ENCODE measurements around the gene EFHC2.
A peak's percentile ranks its signal among the peaks of the same experiment; 100 is the strongest.

The EFHC2 gene

GRCh38 chrX:44343412-44344141, at the start of gene EFHC2:
EFHC2 (minus strand) TSS chrX:44343672; CDS start chrX:44343588, 84 bp downstream.
- peak; percentile 44 for DNase-seq

GRCh38 chrX:44392767-44393166, 49.3 kb upstream of the EFHC2 start:
- peak; percentile 69 for DNase-seq

GRCh38 chrX:44384688-44385338, 41.3 kb upstream of the EFHC2 start:
- DNase-seq: no peak

GRCh38 chrX:44382871-44383270, 39.4 kb upstream of the EFHC2 start:
- no peak for DNase-seq

- DNase-seq: no peak
Measured at GRCh38 chrX:44352758-44353157, 9.3 kb upstream of the EFHC2 start.

- no peak for DNase-seq
Measured at GRCh38 chrX:44349561-44349960, 6.1 kb upstream of the EFHC2 start.

GRCh38 chrX:44344687-44345086, 1.2 kb upstream of the EFHC2 start:
- DNase-seq: no peak

GRCh38 chrX:44344194-44344593, 722 bp upstream of the EFHC2 start:
- DNase-seq: peak; percentile 35

GRCh38 chrX:44342866-44343265, 606 bp downstream of the EFHC2 start:
- no peak for DNase-seq

- no peak for DNase-seq
Measured at GRCh38 chrX:44338361-44338760, 5.1 kb downstream of the EFHC2 start.

GRCh38 chrX:44332437-44332836, 11.0 kb downstream of the EFHC2 start:
- no peak for DNase-seq

- no peak for DNase-seq
Measured at GRCh38 chrX:44330227-44330626, 13.2 kb downstream of the EFHC2 start.

- no peak for DNase-seq
Measured at GRCh38 chrX:44319550-44319949, 23.9 kb downstream of the EFHC2 start.

- DNase-seq: no peak
Measured at GRCh38 chrX:44317181-44317580, 26.3 kb downstream of the EFHC2 start.

GRCh38 chrX:44314808-44315207, 28.7 kb downstream of the EFHC2 start:
- DNase-seq: no peak

GRCh38 chrX:44314259-44314734, 29.2 kb downstream of the EFHC2 start:
- DNase-seq: peak; percentile 3

- DNase-seq: no peak
Measured at GRCh38 chrX:44312421-44312820, 31.1 kb downstream of the EFHC2 start.

GRCh38 chrX:44310227-44310626, 33.2 kb downstream of the EFHC2 start:
- DNase-seq: no peak

- no peak for DNase-seq
Measured at GRCh38 chrX:44308869-44309268, 34.6 kb downstream of the EFHC2 start.

GRCh38 chrX:44306356-44306755, 37.1 kb downstream of the EFHC2 start:
- DNase-seq: no peak

- no peak for DNase-seq
Measured at GRCh38 chrX:44305921-44306320, 37.6 kb downstream of the EFHC2 start.

GRCh38 chrX:44303119-44303518, 40.4 kb downstream of the EFHC2 start:
- DNase-seq: no peak

- no peak for DNase-seq
Measured at GRCh38 chrX:44299177-44299576, 44.3 kb downstream of the EFHC2 start.

- DNase-seq: no peak
Measured at GRCh38 chrX:44291468-44292092, 51.9 kb downstream of the EFHC2 start.

All from retina (tissue), 1 donor.